Neuron (in vitro differentiated cells): ENCODE results near the gene PHLDB1.

Experiments
- H2AFZ ChIP-seq: one replicate; pipeline ENCODE4 v1.6.1; 2013; ENCODE audit warnings: low read depth, mild to moderate bottlenecking, inconsistent platforms, low read length, moderate library complexity
- H3K27me3 ChIP-seq: one replicate; pipeline ENCODE4 v1.6.1; 2013; ENCODE audit warnings: low read length; ENCODE audit not compliant: insufficient read depth
- H3K36me3 ChIP-seq: one replicate; pipeline ENCODE4 v1.6.1; 2013; ENCODE audit warnings: low read length; ENCODE audit not compliant: insufficient read depth
- H3K4me1 ChIP-seq: one replicate; pipeline ENCODE4 v1.6.1; 2013; ENCODE audit warnings: low read length; ENCODE audit not compliant: insufficient read depth
- H3K4me3 ChIP-seq: 2 replicates; pipeline ENCODE4 v1.5.1; 2013; ENCODE audit warnings: mild to moderate bottlenecking, low read length, moderate library complexity
- H3K9me3 ChIP-seq: one replicate; pipeline ENCODE4 v1.6.1; 2013; ENCODE audit warnings: low read length

The PHLDB1 gene

DNA sequence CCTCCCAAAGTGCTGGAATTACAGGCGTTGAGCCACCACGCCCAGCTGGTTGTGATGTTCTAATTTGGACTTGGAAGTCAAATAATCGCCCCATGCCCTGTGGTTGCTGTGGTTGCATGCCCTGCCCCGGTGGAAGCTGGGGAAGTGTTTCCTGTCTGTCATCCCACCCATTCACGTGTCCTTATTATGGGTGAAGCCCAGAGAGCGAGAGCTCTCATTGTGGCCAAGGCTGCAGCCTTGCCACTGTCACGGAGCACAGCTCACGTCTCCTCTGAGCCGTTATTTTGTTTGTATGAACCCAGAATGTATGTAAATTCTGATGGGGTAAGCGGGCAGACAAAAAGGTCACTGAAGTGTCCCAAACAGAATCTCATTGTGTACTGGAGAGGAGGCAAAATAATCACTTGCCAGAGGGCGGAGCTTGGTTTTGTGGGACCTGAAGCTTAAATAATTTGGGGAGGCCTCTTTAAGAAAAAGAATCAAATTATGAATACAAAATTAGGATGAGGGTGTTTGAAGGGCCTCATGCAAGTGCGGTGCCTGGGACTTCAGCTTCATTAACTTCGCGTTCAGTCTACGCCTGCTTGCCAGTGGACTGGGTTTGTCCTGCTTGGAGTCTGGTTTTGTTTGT, 97.8 kb downstream of the PHLDB1 start:
- Histone ChIP-seq H3K27me3 (peaks cover 2% of the 10 kb centered on the region), H3K36me3 (no peaks in the 10 kb centered on the region), H3K4me3 (peak overlapping the region; percentile 18), H2AFZ (peak overlapping the region; percentile 27), H3K4me1 (peaks cover 15% of the 10 kb centered on the region), H3K9me3 (no peaks in the 10 kb centered on the region)

- peaks cover 15% of the 10 kb centered on the region for H3K4me1 ChIP-seq
- no peaks in the 10 kb centered on the region for H3K36me3 ChIP-seq
- no peaks in the 10 kb centered on the region for H3K9me3 ChIP-seq
- peaks cover 2% of the 10 kb centered on the region for H3K27me3 ChIP-seq
- peak overlapping the region; percentile 27 for H2AFZ ChIP-seq
- peak overlapping the region; percentile 18 for H3K4me3 ChIP-seq
Measured at GRCh38 chr11:118705791-118706545, 98.6 kb downstream of the PHLDB1 start.

- H3K9me3 ChIP-seq, result no peaks in the 10 kb centered on the region
- peaks cover 15% of the 10 kb centered on the region for H3K4me1 ChIP-seq
- peaks cover 2% of the 10 kb centered on the region for H3K27me3 ChIP-seq
- no peak overlapping the region for H2AFZ ChIP-seq
- H3K36me3 ChIP-seq, result no peaks in the 10 kb centered on the region
- no peak overlapping the region for H3K4me3 ChIP-seq
Measured at GRCh38 chr11:118706546-118706825, 99.1 kb downstream of the PHLDB1 start.
